ENCODE measurements around the gene GPX5. TPM values are rescaled to one million over a fixed set of nuclear protein-coding genes. Genes with fewer than 3 reads are reported as not detected.

Gene GPX5
- total and polyA plus RNA-seq, 10 of the 15 experiments (the other 5 are each of a cell fraction or from before 2014, with no cell fraction given), result not detected

GRCh38 chr6:28542440-28543296, 17.0 kb downstream of the GPX5 start (continued):
- TF ChIP-seq NKRF (conservative IDR thresholded peaks at IDR 0.05) (no peak), HDGF (IDR thresholded peaks at IDR 0.05) (no peak), MAX (IDR thresholded peaks at IDR 0.05; ENCODE audit: low read depth, low read length) (no peak), ZNF274 (IDR thresholded peaks at IDR 0.05; ENCODE audit: insufficient read depth, insufficient read length) (no peak), ASH2L (IDR thresholded peaks at IDR 0.05; ENCODE audit: borderline replicate concordance, low read depth) (no peak), MXI1 (IDR thresholded peaks at IDR 0.05; ENCODE audit: low read depth, low read length) (no peak), ZBTB33 (IDR thresholded peaks at IDR 0.05) (no peak)
